HepG2 (cell line): ENCODE results near the gene UXS1.

ENCODE experiments used
- BHLHE40 ChIP-seq: IDR thresholded peaks from 2 replicates; pipeline ENCODE4 v1.6.1; 2011; ENCODE audit warnings: low read length, improper control_type of control experiment
- IKZF1 ChIP-seq: fragments of 450-650 bp; IDR thresholded peaks from 2 replicates; pipeline ENCODE4 v1.7.1; 2016
- MAFK ChIP-seq, 2 experiments: IDR thresholded peaks in 1 of 2; conservative IDR thresholded peaks in 1 of 2; 2 replicates each; pipeline ENCODE4 v1.6.1; 2011; ENCODE audit warnings: improper control_type of control experiment in 2 of 2, low read length in 2 of 2
- SIX4 ChIP-seq: sonication (generic); formaldehyde crosslinking; IDR thresholded peaks from 2 replicates; pipeline ENCODE4 v1.4.0; 2020; ENCODE audit warnings: missing genetic modification reagents
- TCF7L2 ChIP-seq: IDR thresholded peaks from 2 replicates; pipeline ENCODE4 v1.6.1; 2011; ENCODE audit warnings: mild to moderate bottlenecking, low read depth, low read length, moderate library complexity
- TP53 ChIP-seq: sonication (generic); formaldehyde crosslinking; conservative IDR thresholded peaks from 2 replicates; pipeline ENCODE4 v1.4.0; 2020; ENCODE audit warnings: missing genetic modification reagents
- ZFP36 ChIP-seq: fragments of 150-350 bp; IDR thresholded peaks from 2 replicates; pipeline ENCODE4 v1.6.1; 2018; ENCODE audit warnings: borderline replicate concordance, low read length, low read depth; ENCODE audit not compliant: partially characterized antibody
- ZNF720 ChIP-seq: sonication (generic); formaldehyde crosslinking; IDR thresholded peaks from 2 replicates; pipeline ENCODE4 v1.4.0; 2020; ENCODE audit warnings: missing genetic modification reagents
- ZNF724P ChIP-seq: sonication (generic); formaldehyde crosslinking; IDR thresholded peaks from 2 replicates; pipeline ENCODE4 v1.8.0; 2022; ENCODE audit warnings: missing genetic modification reagents, borderline replicate concordance

- no peak for TF ChIP-seq SIX4
- TF ChIP-seq ZNF720 (CRISPR knock-in tag) = no peak
- no peak for TF ChIP-seq ZNF724P (CRISPR knock-in tag)
- no peak for TF ChIP-seq IKZF1
- no peak for TF ChIP-seq BHLHE40
- TF ChIP-seq MAFK (conservative IDR thresholded peaks at IDR 0.05 in 1 of 2, IDR thresholded peaks at IDR 0.05 in 1 of 2; ENCODE audit: low read length in 2 of 2) = no peak
- no peak for TF ChIP-seq TP53
- TF ChIP-seq TCF7L2 = no peak
- TF ChIP-seq ZFP36 = no peak
Measured at GRCh38 chr2:106098081-106098480, 96.0 kb downstream of the UXS1 start.
